Activated CD4-positive, alpha-beta T cell treated with anti-CD3 and anti-CD28 coated beads for 1 hour (primary cell): ENCODE results near the gene SIPA1L3.

Experiments used
- DNase-seq: peaks from one replicate; pipeline ENCODE4 v3.0.0-alpha.2; 2020

SIPA1L3 gene

GRCh38 chr19:38252941-38253691 lies 346.1 kb downstream of the SIPA1L3 start:
- no peak for DNase-seq

- no peak for DNase-seq
These were observed 346.8 kb downstream of the SIPA1L3 start for GRCh38 chr19:38253788-38254187.

GRCh38 chr19:38255383-38256014 lies 348.5 kb downstream of the SIPA1L3 start:
- no peak for DNase-seq
